GM12891 (cell line): ENCODE results near the gene DUSP8.

Experiments
- POLR2A ChIP-seq: IDR thresholded peaks from 2 replicates; pipeline ENCODE4 v1.6.1; 2011; ENCODE audit warnings: low read depth, low read length, control low read depth
- POLR2AphosphoS5 ChIP-seq: IDR thresholded peaks from 2 replicates; pipeline ENCODE4 v1.6.1; 2011; ENCODE audit warnings: low read depth, low read length, control low read depth
- SPI1 ChIP-seq: IDR thresholded peaks from 2 replicates; pipeline ENCODE4 v1.6.1; 2011; ENCODE audit warnings: low read depth, low read length, control low read depth
- TAF1 ChIP-seq: IDR thresholded peaks from 2 replicates; pipeline ENCODE4 v1.6.1; 2011; ENCODE audit warnings: low read depth, low read length, control low read depth

GRCh38 chr11:1526785-1527184 lies 45.3 kb downstream of the DUSP8 start:
- no peak for TF ChIP-seq SPI1
- TF ChIP-seq POLR2A: no peak
- no peak for TF ChIP-seq POLR2AphosphoS5
- no peak for TF ChIP-seq TAF1
